ENCODE measurements around the gene SEMA3B. TPM values are rescaled to one million over a fixed set of nuclear protein-coding genes. Genes with fewer than 3 reads are reported as not detected.
A peak's percentile ranks its signal among the peaks of the same experiment; 100 is the strongest.

Gene SEMA3B
- total RNA-seq, 1 experiment from 2014 or later: 7.3 TPM

GRCh38 chr3:50256978-50257890 lies 11.7 kb upstream of the SEMA3B start (continued):
- TF ChIP-seq, protein P1, sequence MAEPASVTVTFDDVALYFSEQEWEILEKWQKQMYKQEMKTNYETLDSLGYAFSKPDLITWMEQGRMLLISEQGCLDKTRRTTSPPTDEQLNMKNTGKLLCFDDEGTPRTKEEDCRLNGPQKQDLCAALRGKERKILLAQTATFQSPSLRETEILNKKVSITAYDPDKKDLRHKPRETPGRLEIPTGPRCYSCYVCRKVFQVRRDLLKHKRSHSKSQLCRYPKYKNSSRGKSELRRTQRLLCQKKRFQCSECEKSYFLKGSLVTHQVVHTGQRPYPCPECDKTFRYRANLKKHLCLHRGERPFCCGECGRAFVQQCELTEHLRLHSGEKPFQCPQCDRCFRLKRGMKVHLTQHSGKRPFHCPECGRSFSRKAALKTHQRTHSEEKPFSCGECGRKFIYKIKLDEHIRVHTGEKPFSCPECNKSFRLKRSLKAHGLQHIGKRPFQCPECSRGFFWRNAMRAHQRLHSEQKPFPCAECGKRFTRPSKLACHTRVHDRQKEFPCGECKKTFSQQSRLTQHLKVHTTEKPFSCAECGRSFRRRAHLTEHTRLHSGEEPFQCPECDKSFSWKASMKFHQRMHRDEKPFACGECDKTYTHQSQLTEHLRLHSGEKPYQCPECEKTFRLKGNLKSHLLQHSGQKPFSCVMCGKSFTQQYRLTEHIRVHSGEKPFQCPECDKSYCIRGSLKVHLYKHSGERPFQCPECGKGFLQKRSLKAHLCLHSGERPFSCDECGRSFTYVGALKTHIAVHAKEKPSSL (CRISPR knock-in tag; conservative IDR thresholded peaks at IDR 0.05): no peak; the same call in 1 of the 2 replicates
- no peak for TF ChIP-seq ZNF423 (CRISPR knock-in tag; IDR thresholded peaks at IDR 0.05)
- TF ChIP-seq E2F4 (CRISPR knock-in tag; IDR thresholded peaks at IDR 0.05; ENCODE audit: borderline replicate concordance, low read depth): no peak
- no peak for TF ChIP-seq ZNF671 (CRISPR knock-in tag; IDR thresholded peaks at IDR 0.05)
- no peak for TF ChIP-seq NFATC4 (CRISPR knock-in tag; IDR thresholded peaks at IDR 0.05)
- TF ChIP-seq ZNF138 (CRISPR knock-in tag; conservative IDR thresholded peaks at IDR 0.05): no peak
- no peak for TF ChIP-seq ZNF317 (CRISPR knock-in tag; IDR thresholded peaks at IDR 0.05; ENCODE audit: borderline replicate concordance, low read depth)
- no peak for TF ChIP-seq TP53 (CRISPR knock-in tag; IDR thresholded peaks at IDR 0.05)
- TF ChIP-seq GRHL2 (CRISPR knock-in tag; IDR thresholded peaks at IDR 0.05; ENCODE audit: insufficient replicate concordance, severe bottlenecking): no peak
- no peak for TF ChIP-seq AFF4 (CRISPR knock-in tag; IDR thresholded peaks at IDR 0.05; ENCODE audit: borderline replicate concordance)
- peak; percentile 56 for TF ChIP-seq CTCF (IDR thresholded peaks at IDR 0.05)
- no peak for TF ChIP-seq OVOL2 (CRISPR knock-in tag; IDR thresholded peaks at IDR 0.05; ENCODE audit: borderline replicate concordance)
- TF ChIP-seq MYBL2 (CRISPR knock-in tag; IDR thresholded peaks at IDR 0.05): no peak

DNA sequence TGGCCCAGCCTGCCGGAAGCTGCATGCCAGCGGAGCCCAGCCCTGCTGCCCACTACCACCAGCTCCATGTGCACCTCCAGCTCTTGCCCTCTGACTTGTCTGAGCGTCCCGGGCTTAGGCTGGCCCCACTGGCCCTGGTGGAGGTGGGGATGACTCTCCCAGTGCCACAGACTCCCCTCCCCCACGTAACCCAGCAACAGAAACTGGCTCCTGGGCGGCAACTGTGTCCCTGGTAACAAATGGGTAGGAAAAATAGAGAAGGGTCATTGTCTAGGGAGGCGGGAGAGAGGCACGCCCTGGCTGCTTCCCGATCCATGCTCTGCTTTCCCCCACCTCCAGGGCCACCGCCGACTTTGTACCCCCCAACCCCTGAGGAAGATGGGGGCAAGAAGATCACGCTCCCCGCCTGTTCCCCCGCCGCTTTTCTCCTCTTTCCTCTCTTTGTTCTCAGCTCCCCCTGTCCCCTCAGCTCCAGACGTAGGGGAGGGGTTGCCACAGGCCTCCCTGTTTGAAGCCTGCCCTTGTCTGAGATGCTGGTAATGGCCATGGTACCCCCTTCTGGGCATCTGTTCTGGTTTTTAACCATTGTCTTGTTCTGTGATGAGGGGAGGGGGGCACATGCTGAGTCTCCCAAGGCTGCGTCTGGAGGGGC lies 10.8 kb upstream of the SEMA3B start:
- no peak for DNase-seq (ENCODE audit: low spot score)
- Mint-ChIP-seq H3K9me3 (no peaks in the 10 kb centered on the region), H3K27me3 (ENCODE audit: low read depth) (no peaks in the 10 kb centered on the region), H3K36me3 (peaks cover 22% of the 10 kb centered on the region), H3K27ac (no peak overlapping the region), H3K4me3 (no peak overlapping the region), H3K4me1 (peaks cover 27% of the 10 kb centered on the region)
- ChIA-PET POLR2A (interaction anchor here (0.7 kb wide), 1 partner anchor 1717 kb away, joined by 3 read pairs; the partner anchor contains the start of gene ABHD14A), CTCF (interaction anchor here (0.6 to 7.6 kb wide), 10 partner anchors 9 to 153 kb away, joined by 3 to 151 read pairs (median 33); partner anchors contain the start of gene SEMA3B)
- ATAC-seq: no peak
- TF ChIP-seq GABPB1 (CRISPR knock-in tag; IDR thresholded peaks at IDR 0.05) (no peak), FOXJ3 (CRISPR knock-in tag; IDR thresholded peaks at IDR 0.05; ENCODE audit: borderline replicate concordance) (no peak), ESRRA (CRISPR knock-in tag; IDR thresholded peaks at IDR 0.05; ENCODE audit: borderline replicate concordance) (no peak), E2F5 (CRISPR knock-in tag; IDR thresholded peaks at IDR 0.05) (no peak), ZNF138 (CRISPR knock-in tag; conservative IDR thresholded peaks at IDR 0.05) (no peak), ELF4 (CRISPR knock-in tag; IDR thresholded peaks at IDR 0.05; ENCODE audit: low read depth) (no peak), TEAD4 (CRISPR knock-in tag; IDR thresholded peaks at IDR 0.05) (no peak), RORB (CRISPR knock-in tag; IDR thresholded peaks at IDR 0.05) (no peak), CBFB (CRISPR knock-in tag; IDR thresholded peaks at IDR 0.05; ENCODE audit: low read depth) (no peak)
- TF ChIP-seq, protein P2, sequence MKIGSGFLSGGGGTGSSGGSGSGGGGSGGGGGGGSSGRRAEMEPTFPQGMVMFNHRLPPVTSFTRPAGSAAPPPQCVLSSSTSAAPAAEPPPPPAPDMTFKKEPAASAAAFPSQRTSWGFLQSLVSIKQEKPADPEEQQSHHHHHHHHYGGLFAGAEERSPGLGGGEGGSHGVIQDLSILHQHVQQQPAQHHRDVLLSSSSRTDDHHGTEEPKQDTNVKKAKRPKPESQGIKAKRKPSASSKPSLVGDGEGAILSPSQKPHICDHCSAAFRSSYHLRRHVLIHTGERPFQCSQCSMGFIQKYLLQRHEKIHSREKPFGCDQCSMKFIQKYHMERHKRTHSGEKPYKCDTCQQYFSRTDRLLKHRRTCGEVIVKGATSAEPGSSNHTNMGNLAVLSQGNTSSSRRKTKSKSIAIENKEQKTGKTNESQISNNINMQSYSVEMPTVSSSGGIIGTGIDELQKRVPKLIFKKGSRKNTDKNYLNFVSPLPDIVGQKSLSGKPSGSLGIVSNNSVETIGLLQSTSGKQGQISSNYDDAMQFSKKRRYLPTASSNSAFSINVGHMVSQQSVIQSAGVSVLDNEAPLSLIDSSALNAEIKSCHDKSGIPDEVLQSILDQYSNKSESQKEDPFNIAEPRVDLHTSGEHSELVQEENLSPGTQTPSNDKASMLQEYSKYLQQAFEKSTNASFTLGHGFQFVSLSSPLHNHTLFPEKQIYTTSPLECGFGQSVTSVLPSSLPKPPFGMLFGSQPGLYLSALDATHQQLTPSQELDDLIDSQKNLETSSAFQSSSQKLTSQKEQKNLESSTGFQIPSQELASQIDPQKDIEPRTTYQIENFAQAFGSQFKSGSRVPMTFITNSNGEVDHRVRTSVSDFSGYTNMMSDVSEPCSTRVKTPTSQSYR (CRISPR knock-in tag; IDR thresholded peaks at IDR 0.05): no peak
